Astrocyte (in vitro differentiated cells and primary cell): Measurements from ENCODE around the gene PACRGL. TPM values are rescaled to one million over a fixed set of nuclear protein-coding genes. Genes with fewer than 3 reads are reported as not detected.
A peak's percentile ranks its signal among the peaks of the same experiment; 100 is the strongest.

ENCODE experiments used
- DNase-seq: peaks from one replicate; pipeline ENCODE4 v3.0.0-alpha.2; 2010; ENCODE audit warnings: low read depth
- FAIRE-seq: peaks from 2 replicates; lab custom pipeline; 2011; peaks lifted over from hg19 to GRCh38; lab: Jason Lieb, UNC
- H2AFZ ChIP-seq: 2 replicates; pipeline ENCODE4 v1.6.0; 2012; ENCODE audit warnings: low read depth, low read length, inconsistent platforms
- H3K27ac ChIP-seq: 2 replicates; pipeline ENCODE4 v1.5.1; 2011; ENCODE audit warnings: low read depth, low read length, inconsistent platforms
- H3K27me3 ChIP-seq: 2 replicates; pipeline ENCODE4 v1.6.0; 2011; ENCODE audit warnings: low read length, inconsistent platforms; ENCODE audit not compliant: insufficient read depth
- H3K36me3 ChIP-seq: 2 replicates; pipeline ENCODE4 v1.5.1; 2011; ENCODE audit warnings: low read length, inconsistent platforms; ENCODE audit not compliant: insufficient read depth
- H3K4me1 ChIP-seq: 2 replicates; pipeline ENCODE4 v1.5.1; 2011; ENCODE audit warnings: low read length, inconsistent platforms; ENCODE audit not compliant: insufficient read depth
- H3K4me2 ChIP-seq: 2 replicates; pipeline ENCODE4 v1.6.0; 2012; ENCODE audit warnings: low read length, inconsistent platforms
- H3K4me3 ChIP-seq: 2 replicates; pipeline ENCODE4 v1.5.1; 2011; ENCODE audit warnings: low read depth, mild to moderate bottlenecking, low read length, inconsistent platforms; ENCODE audit not compliant: insufficient read depth
- H3K79me2 ChIP-seq: 2 replicates; pipeline ENCODE4 v1.6.0; 2012; ENCODE audit warnings: mild to moderate bottlenecking, low read length, inconsistent platforms; ENCODE audit not compliant: insufficient read depth
- H3K9ac ChIP-seq: 2 replicates; pipeline ENCODE4 v1.6.0; 2012; ENCODE audit warnings: mild to moderate bottlenecking, low read length, inconsistent platforms
- H3K9me3 ChIP-seq: 2 replicates; pipeline ENCODE4 v1.5.1; 2012; ENCODE audit warnings: low read depth, mild to moderate bottlenecking, low read length, inconsistent platforms; ENCODE audit not compliant: insufficient read depth
- H4K20me1 ChIP-seq: 2 replicates; pipeline ENCODE4 v1.6.0; 2012; ENCODE audit warnings: low read length, inconsistent platforms; ENCODE audit not compliant: insufficient read depth
- H3K27ac Mint-ChIP-seq: one replicate; pipeline ENCODE4 v1.8.0; 2021; ENCODE audit warnings: mild to moderate bottlenecking, mixed read lengths; ENCODE audit not compliant: unreplicated experiment
- H3K27me3 Mint-ChIP-seq: one replicate; pipeline ENCODE4 v1.8.0; 2021; ENCODE audit warnings: low read depth, mixed read lengths; ENCODE audit not compliant: unreplicated experiment
- H3K36me3 Mint-ChIP-seq: one replicate; pipeline ENCODE4 v1.8.0; 2021; ENCODE audit warnings: low read depth, mixed read lengths; ENCODE audit not compliant: unreplicated experiment
- H3K4me1 Mint-ChIP-seq: one replicate; pipeline ENCODE4 v1.8.0; 2021; ENCODE audit warnings: low read depth, mixed read lengths; ENCODE audit not compliant: unreplicated experiment
- H3K4me3 Mint-ChIP-seq: one replicate; pipeline ENCODE4 v1.8.0; 2021; ENCODE audit warnings: mild to moderate bottlenecking, moderate library complexity, mixed read lengths; ENCODE audit not compliant: unreplicated experiment
- H3K9me3 Mint-ChIP-seq: one replicate; pipeline ENCODE4 v1.8.0; 2021; ENCODE audit warnings: mild to moderate bottlenecking, mixed read lengths; ENCODE audit not compliant: unreplicated experiment
- EZH2 ChIP-seq: IDR thresholded peaks from 2 replicates; pipeline ENCODE4 v1.6.1; 2012; ENCODE audit warnings: mild to moderate bottlenecking, low read length, inconsistent platforms; ENCODE audit not compliant: insufficient read depth
- total RNA-seq: library from RNA; stranded (reverse); gene quantifications from 2 replicates; pipeline ENCODE4 v1.2.1, GENCODE V29; 2021
- TF ChIP-seq, protein P1 (sequence below): IDR thresholded peaks from 2 replicates; pipeline ENCODE4 v1.5.1; 2011; ENCODE audit warnings: low read depth, mild to moderate bottlenecking, inconsistent platforms, low read length, moderate library complexity; ENCODE audit not compliant: insufficient read depth

Gene PACRGL
- total RNA-seq, 1 donor from 2014 or later: 12.3 TPM

DNA sequence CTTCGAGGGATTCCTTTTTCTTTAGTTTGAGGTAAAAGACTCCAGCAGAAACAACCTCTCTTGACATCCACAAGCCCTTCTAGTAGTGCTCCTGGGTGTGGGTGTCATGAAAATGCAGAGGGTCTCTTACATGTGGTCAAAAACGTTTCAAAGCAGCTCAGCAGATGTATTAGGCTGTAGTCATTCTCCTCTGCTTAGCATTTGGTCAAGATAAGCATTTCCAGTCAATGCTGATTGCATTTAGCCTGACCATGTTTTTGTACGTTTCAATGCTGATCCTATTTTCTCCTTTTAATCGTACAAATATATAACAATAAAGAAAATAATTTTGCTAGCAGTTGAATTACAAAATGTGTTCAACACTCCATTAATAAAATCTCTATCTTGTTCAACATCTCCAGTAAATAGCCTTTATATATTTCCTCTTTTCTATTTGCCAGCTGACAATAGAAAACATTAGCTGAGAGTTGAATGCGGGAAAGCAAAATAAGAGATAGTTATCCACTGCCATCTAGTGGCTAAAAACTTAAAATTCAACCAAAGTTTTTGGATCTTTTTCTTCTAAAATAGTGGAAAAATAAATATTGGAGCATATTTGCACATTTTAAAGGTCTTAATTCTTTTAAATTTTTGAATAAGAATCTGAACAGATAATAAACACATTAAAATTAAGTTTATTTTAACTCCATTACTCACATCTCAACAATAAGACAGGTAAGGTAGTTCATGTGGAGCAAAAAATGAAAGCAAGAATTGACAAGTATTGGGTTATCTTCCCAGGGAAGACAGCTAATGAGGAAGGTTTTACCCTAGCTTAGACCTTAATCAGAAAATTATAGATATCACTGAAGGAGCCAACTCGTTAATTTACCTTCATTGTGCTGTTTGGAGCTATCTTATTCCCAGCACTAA is 15.2 kb upstream of the PACRGL start:
- peaks cover 15% of the 10 kb centered on the region for H3K27me3 Mint-ChIP-seq
- TF ChIP-seq, protein P1, sequence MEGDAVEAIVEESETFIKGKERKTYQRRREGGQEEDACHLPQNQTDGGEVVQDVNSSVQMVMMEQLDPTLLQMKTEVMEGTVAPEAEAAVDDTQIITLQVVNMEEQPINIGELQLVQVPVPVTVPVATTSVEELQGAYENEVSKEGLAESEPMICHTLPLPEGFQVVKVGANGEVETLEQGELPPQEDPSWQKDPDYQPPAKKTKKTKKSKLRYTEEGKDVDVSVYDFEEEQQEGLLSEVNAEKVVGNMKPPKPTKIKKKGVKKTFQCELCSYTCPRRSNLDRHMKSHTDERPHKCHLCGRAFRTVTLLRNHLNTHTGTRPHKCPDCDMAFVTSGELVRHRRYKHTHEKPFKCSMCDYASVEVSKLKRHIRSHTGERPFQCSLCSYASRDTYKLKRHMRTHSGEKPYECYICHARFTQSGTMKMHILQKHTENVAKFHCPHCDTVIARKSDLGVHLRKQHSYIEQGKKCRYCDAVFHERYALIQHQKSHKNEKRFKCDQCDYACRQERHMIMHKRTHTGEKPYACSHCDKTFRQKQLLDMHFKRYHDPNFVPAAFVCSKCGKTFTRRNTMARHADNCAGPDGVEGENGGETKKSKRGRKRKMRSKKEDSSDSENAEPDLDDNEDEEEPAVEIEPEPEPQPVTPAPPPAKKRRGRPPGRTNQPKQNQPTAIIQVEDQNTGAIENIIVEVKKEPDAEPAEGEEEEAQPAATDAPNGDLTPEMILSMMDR: peak; percentile 50
- no peak for TF ChIP-seq EZH2
- Histone ChIP-seq H3K27ac (no peak overlapping the region), H3K9me3 (no peaks in the 10 kb centered on the region), H3K27me3 (peaks cover 15% of the 10 kb centered on the region), H3K36me3 (no peaks in the 10 kb centered on the region), H3K79me2 (no peaks in the 10 kb centered on the region), H3K4me1 (no peaks in the 10 kb centered on the region), H3K4me2 (no peak overlapping the region), H3K4me3 (no peak overlapping the region), H4K20me1 (no peaks in the 10 kb centered on the region), H3K9ac (no peak overlapping the region), H2AFZ (no peak overlapping the region)
- no peaks in the 10 kb centered on the region for H3K4me1 Mint-ChIP-seq
- DNase-seq (no peak), FAIRE-seq (peak; percentile 5)
- H3K9me3 Mint-ChIP-seq: peaks cover 4% of the 10 kb centered on the region
- H3K27ac Mint-ChIP-seq: no peak overlapping the region
- H3K36me3 Mint-ChIP-seq: peaks cover 2% of the 10 kb centered on the region
- no peak overlapping the region for H3K4me3 Mint-ChIP-seq

DNA sequence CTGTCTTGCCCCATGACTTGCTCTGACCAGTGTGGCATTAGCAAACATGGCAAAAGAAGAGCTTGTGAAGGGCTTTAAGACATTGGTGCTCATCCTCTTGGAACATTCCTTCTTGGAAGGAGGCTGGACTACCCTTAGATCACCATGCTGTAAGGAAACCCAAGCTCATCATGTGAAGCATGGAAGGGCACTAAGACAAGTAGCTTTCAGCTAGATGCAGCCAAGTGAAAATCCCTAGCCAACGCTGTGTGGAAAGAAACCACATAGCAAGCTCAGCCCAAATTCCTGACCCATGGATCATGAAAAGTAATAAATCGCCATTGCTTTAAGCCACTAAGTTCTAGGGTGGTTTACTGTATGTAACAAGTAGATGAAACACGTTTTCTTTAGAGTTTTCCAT is 12.4 kb upstream of the PACRGL start:
- TF ChIP-seq EZH2: no peak
- TF ChIP-seq, protein P1: no peak
- no peaks in the 10 kb centered on the region for H3K9me3 Mint-ChIP-seq
- no peaks in the 10 kb centered on the region for H3K36me3 ChIP-seq
- FAIRE-seq (peak; percentile 67), DNase-seq (peak; percentile 87)
- no peak overlapping the region for H3K4me3 Mint-ChIP-seq
- H3K27ac ChIP-seq: no peak overlapping the region
- peaks cover 12% of the 10 kb centered on the region for H3K27me3 Mint-ChIP-seq
- no peak overlapping the region for H3K4me3 ChIP-seq
- no peak overlapping the region for H2AFZ ChIP-seq
- H3K9ac ChIP-seq: no peak overlapping the region
- no peaks in the 10 kb centered on the region for H3K9me3 ChIP-seq
- H3K27me3 ChIP-seq: peaks cover 9% of the 10 kb centered on the region
- H3K4me2 ChIP-seq: no peak overlapping the region
- no peaks in the 10 kb centered on the region for H3K36me3 Mint-ChIP-seq
- no peaks in the 10 kb centered on the region for H3K4me1 ChIP-seq
- H4K20me1 ChIP-seq: no peaks in the 10 kb centered on the region
- H3K4me1 Mint-ChIP-seq: no peaks in the 10 kb centered on the region
- H3K27ac Mint-ChIP-seq: no peak overlapping the region
- H3K79me2 ChIP-seq: no peaks in the 10 kb centered on the region

DNA sequence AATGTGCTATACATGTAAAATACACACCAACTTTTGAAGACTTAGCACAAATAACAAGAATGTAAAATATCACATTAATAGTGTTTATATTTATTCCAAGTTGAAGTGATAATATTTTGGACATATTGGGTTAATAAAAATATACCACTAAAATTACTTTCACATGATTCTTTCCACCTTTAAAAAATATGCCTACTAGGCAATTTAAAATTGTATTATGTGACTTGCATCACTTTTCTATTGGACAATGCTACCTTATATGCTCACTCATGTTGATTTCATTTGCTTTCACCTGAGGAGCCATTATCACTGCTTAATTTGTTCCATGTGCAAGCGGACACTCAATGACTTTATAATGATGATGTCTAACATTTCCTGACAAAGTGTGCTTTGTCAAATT is 3.4 kb upstream of the PACRGL start:
- H3K9me3 ChIP-seq: no peaks in the 10 kb centered on the region
- no peak for FAIRE-seq
- H3K27me3 ChIP-seq: no peaks in the 10 kb centered on the region
- no peak overlapping the region for H2AFZ ChIP-seq
- H3K4me3 ChIP-seq: no peak overlapping the region
- no peak overlapping the region for H3K4me3 Mint-ChIP-seq
- H3K79me2 ChIP-seq: peaks cover 16% of the 10 kb centered on the region
- H3K9me3 Mint-ChIP-seq: no peaks in the 10 kb centered on the region
- no peak overlapping the region for H3K27ac Mint-ChIP-seq
- no peak overlapping the region for H3K9ac ChIP-seq
- H3K36me3 ChIP-seq: no peaks in the 10 kb centered on the region
- TF ChIP-seq EZH2: no peak
- TF ChIP-seq, protein P1: no peak
- H3K36me3 Mint-ChIP-seq: no peaks in the 10 kb centered on the region
- H4K20me1 ChIP-seq: no peaks in the 10 kb centered on the region
- peaks cover 13% of the 10 kb centered on the region for H3K4me1 ChIP-seq
- peaks cover 8% of the 10 kb centered on the region for H3K4me1 Mint-ChIP-seq
- H3K4me2 ChIP-seq: no peak overlapping the region
- H3K27ac ChIP-seq: no peak overlapping the region
- DNase-seq: no peak
- H3K27me3 Mint-ChIP-seq: no peaks in the 10 kb centered on the region
